GM19099 (cell line): Measurements from ENCODE around the gene WWC1.

ENCODE experiments used
- POLR2A ChIP-seq: IDR thresholded peaks from 3 replicates; pipeline ENCODE4 v1.6.1; 2011; ENCODE audit warnings: low read depth; ENCODE audit not compliant: insufficient read length; ENCODE audit errors: extremely low read depth

WWC1 gene

GRCh38 chr5:168415401-168415800 is 124.0 kb downstream of the WWC1 start:
- TF ChIP-seq POLR2A = no peak

GRCh38 chr5:168415971-168416370 is 124.5 kb downstream of the WWC1 start:
- TF ChIP-seq POLR2A = no peak

GRCh38 chr5:168417731-168418429 is 126.4 kb downstream of the WWC1 start:
- TF ChIP-seq POLR2A = no peak

- no peak for TF ChIP-seq POLR2A
Observed at GRCh38 chr5:168420461-168420860, 129.0 kb downstream of the WWC1 start.

GRCh38 chr5:168422431-168422830 is 131.0 kb downstream of the WWC1 start:
- no peak for TF ChIP-seq POLR2A

GRCh38 chr5:168423478-168423877 is 132.0 kb downstream of the WWC1 start:
- TF ChIP-seq POLR2A = no peak

- TF ChIP-seq POLR2A = no peak
Observed at GRCh38 chr5:168423971-168424370, 132.5 kb downstream of the WWC1 start.

GRCh38 chr5:168424594-168425323 is 133.3 kb downstream of the WWC1 start:
- TF ChIP-seq POLR2A = no peak

GRCh38 chr5:168426007-168426863 is 134.8 kb downstream of the WWC1 start:
- TF ChIP-seq POLR2A = no peak

- no peak for TF ChIP-seq POLR2A
Observed at GRCh38 chr5:168426864-168427172, 135.4 kb downstream of the WWC1 start.

- TF ChIP-seq POLR2A = no peak
Observed at GRCh38 chr5:168427224-168427623, 135.8 kb downstream of the WWC1 start.

GRCh38 chr5:168428552-168428951 is 137.1 kb downstream of the WWC1 start:
- TF ChIP-seq POLR2A = no peak

- no peak for TF ChIP-seq POLR2A
Observed at GRCh38 chr5:168430296-168430695, 138.9 kb downstream of the WWC1 start.

GRCh38 chr5:168432903-168433302 is 141.5 kb downstream of the WWC1 start:
- TF ChIP-seq POLR2A = no peak

GRCh38 chr5:168434001-168434400 is 142.6 kb downstream of the WWC1 start:
- TF ChIP-seq POLR2A = no peak
